NCI-H1694 treated with DMSO at 0.1 percent for 48 hours (cell line): ENCODE measurements around the gene ADORA1.

ENCODE experiments used
- DNase-seq: peaks from one replicate; lab custom pipeline; 2025; lab: John Stamatoyannopoulos, UW

ADORA1 gene

GRCh38 chr1:203186446-203187303 is 59.1 kb downstream of the ADORA1 start, which contains the start of gene CHI3L1:
Gene CHI3L1 (minus strand): TSS chr1:203186704. CDS start chr1:203186623, 81 bp downstream.
- DNase-seq, result no peak

- no peak for DNase-seq
Measured at GRCh38 chr1:203187304-203187685, 59.8 kb downstream of the ADORA1 start.

GRCh38 chr1:203187689-203188264 is 60.3 kb downstream of the ADORA1 start:
- DNase-seq, result no peak

- DNase-seq, result no peak
Measured at GRCh38 chr1:203188686-203189232, 61.2 kb downstream of the ADORA1 start.

GRCh38 chr1:203189951-203190352 is 62.4 kb downstream of the ADORA1 start:
- DNase-seq, result no peak

- DNase-seq, result no peak
Measured at GRCh38 chr1:203190949-203191348, 63.4 kb downstream of the ADORA1 start.

- DNase-seq, result no peak
Measured at GRCh38 chr1:203196371-203196770, 68.8 kb downstream of the ADORA1 start.

GRCh38 chr1:203197625-203198024 is 70.1 kb downstream of the ADORA1 start:
- DNase-seq, result no peak

GRCh38 chr1:203199002-203199401 is 71.5 kb downstream of the ADORA1 start:
- no peak for DNase-seq

- no peak for DNase-seq
Measured at GRCh38 chr1:203199481-203199815, 71.9 kb downstream of the ADORA1 start.

- DNase-seq, result no peak
Measured at GRCh38 chr1:203199816-203200571, 72.5 kb downstream of the ADORA1 start.

- DNase-seq, result no peak
Measured at GRCh38 chr1:203200916-203201315, 73.4 kb downstream of the ADORA1 start.

- no peak for DNase-seq
Measured at GRCh38 chr1:203201516-203202205, 74.1 kb downstream of the ADORA1 start.

GRCh38 chr1:203202431-203203245 is 75.1 kb downstream of the ADORA1 start:
- DNase-seq, result no peak

- DNase-seq, result no peak
Measured at GRCh38 chr1:203204756-203205155, 77.2 kb downstream of the ADORA1 start.

- no peak for DNase-seq
Measured at GRCh38 chr1:203206129-203206687, 78.7 kb downstream of the ADORA1 start.

GRCh38 chr1:203207751-203208150 is 80.2 kb downstream of the ADORA1 start:
- DNase-seq, result no peak

- no peak for DNase-seq
Measured at GRCh38 chr1:203208181-203208580, 80.7 kb downstream of the ADORA1 start.

GRCh38 chr1:203210350-203210749 is 82.8 kb downstream of the ADORA1 start:
- no peak for DNase-seq

GRCh38 chr1:203210988-203211387 is 83.5 kb downstream of the ADORA1 start:
- no peak for DNase-seq

GRCh38 chr1:203211812-203212211 is 84.3 kb downstream of the ADORA1 start:
- DNase-seq, result no peak
